GM10266 (cell line): ENCODE results near the gene ANKFY1.

Experiments
- DNase-seq: peaks from one replicate; pipeline ENCODE4 v3.0.0; 2012; ENCODE audit errors: extremely low spot score
- CTCF ChIP-seq: IDR thresholded peaks from 2 replicates; pipeline ENCODE4 v1.5.1; 2012; ENCODE audit warnings: mild to moderate bottlenecking, low read depth; ENCODE audit not compliant: control insufficient read depth, insufficient read depth; ENCODE audit errors: missing control alignments

The ANKFY1 gene

GRCh38 chr17:4120332-4120731 is 143.4 kb downstream of the ANKFY1 start:
- DNase-seq = no peak
- TF ChIP-seq CTCF = no peak

GRCh38 chr17:4119299-4119698 is 144.5 kb downstream of the ANKFY1 start:
- no peak for DNase-seq

GRCh38 chr17:4118015-4118743 is 145.6 kb downstream of the ANKFY1 start:
- TF ChIP-seq CTCF = no peak
- DNase-seq = no peak

More at GRCh38 chr17:4119299-4119698, 144.5 kb downstream of the ANKFY1 start:
- no peak for TF ChIP-seq CTCF

GRCh38 chr17:4116516-4116915 is 147.3 kb downstream of the ANKFY1 start:
- TF ChIP-seq CTCF = no peak
- no peak for DNase-seq
